ENCODE results near the gene FGFRL1.

GRCh38 chr4:1049591-1049905, 38.1 kb downstream of the FGFRL1 start:
- TF ChIP-seq CTCF (optimal IDR thresholded peaks at IDR 0.05 in 1 of 3, IDR thresholded peaks at IDR 0.05 in 1 of 3, conservative IDR thresholded peaks at IDR 0.05 in 1 of 3; ENCODE audit: extremely low read depth in 1 of 3, insufficient read depth in 2 of 3, low read length in 3 of 3) (no peak), EZH2 (IDR thresholded peaks at IDR 0.05; ENCODE audit: low read length) (no peak)

Measured in keratinocyte (primary cell).